ENCODE results near the gene WNT4. TPM values are rescaled to one million over a fixed set of nuclear protein-coding genes. Genes with fewer than 3 reads are reported as not detected.

The WNT4 gene
- total and polyA plus RNA-seq, 2 donors (not counting 1 experiment from before 2014, with no cell fraction given): not detected

DNA sequence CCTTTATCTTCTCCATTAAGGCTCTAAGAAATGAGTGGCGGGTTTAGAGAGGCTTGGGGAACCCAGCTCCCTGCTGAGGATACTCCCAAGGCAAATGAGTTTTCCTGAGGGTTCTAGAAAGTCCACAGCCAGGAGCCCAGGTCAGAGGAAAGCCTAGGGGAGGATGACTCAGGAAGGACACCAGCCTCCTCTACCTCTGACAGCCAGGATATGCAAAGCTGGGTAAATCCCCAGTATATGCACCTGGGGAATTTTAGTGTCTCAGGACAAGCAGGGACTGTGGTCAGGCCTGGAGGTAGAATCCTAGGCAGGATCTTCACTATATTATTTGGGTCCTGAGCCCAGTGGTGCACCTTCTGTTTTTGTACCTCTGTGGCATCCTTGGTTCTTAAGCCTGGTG lies 23.5 kb upstream of the WNT4 start:
- intact Hi-C loops (cut with micrococcal nuclease): no loop called here
- Mint-ChIP-seq H3K27me3 (no peaks in the 10 kb centered on the region), H3K27ac (no peak overlapping the region), H3K4me1 (peaks cover 7% of the 10 kb centered on the region), H3K4me3 (no peak overlapping the region), H3K9me3 (ENCODE audit: insufficient read depth) (no peaks in the 10 kb centered on the region)
- no CpG with 5 or more reads among the region's 1 CpG for WGBS (ENCODE audit: insufficient coverage)
- H3K4me2 ChIP-seq (replicated peaks; ENCODE audit: low read depth, low read length, poor library complexity, severe bottlenecking): no peak overlapping the region
- H3K36me3 ChIP-seq (replicated peaks in 1 of 2; ENCODE audit: control extremely low read depth in 1 of 2, control insufficient read depth in 1 of 2, extremely low read depth in 1 of 2, insufficient read depth in 2 of 2, low read length in 1 of 2): no peaks in the 10 kb centered on the region
- no peak overlapping the region for H3K9ac ChIP-seq (ENCODE audit: low read length)
- no peaks in the 10 kb centered on the region for H3K79me2 ChIP-seq (ENCODE audit: control insufficient read depth, insufficient read depth, low read length)
- ChIA-PET CTCF (no interaction called here), POLR2A (no interaction called here)
- no peak overlapping the region for H3K27ac ChIP-seq (ENCODE audit: low read length in 2 of 2)
- no peak for TF ChIP-seq EZH2 (IDR thresholded peaks at IDR 0.05; ENCODE audit: borderline replicate concordance, insufficient read depth, low read depth, low read length, poor library complexity, severe bottlenecking)
- TF ChIP-seq, protein P1, sequence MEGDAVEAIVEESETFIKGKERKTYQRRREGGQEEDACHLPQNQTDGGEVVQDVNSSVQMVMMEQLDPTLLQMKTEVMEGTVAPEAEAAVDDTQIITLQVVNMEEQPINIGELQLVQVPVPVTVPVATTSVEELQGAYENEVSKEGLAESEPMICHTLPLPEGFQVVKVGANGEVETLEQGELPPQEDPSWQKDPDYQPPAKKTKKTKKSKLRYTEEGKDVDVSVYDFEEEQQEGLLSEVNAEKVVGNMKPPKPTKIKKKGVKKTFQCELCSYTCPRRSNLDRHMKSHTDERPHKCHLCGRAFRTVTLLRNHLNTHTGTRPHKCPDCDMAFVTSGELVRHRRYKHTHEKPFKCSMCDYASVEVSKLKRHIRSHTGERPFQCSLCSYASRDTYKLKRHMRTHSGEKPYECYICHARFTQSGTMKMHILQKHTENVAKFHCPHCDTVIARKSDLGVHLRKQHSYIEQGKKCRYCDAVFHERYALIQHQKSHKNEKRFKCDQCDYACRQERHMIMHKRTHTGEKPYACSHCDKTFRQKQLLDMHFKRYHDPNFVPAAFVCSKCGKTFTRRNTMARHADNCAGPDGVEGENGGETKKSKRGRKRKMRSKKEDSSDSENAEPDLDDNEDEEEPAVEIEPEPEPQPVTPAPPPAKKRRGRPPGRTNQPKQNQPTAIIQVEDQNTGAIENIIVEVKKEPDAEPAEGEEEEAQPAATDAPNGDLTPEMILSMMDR (IDR thresholded peaks at IDR 0.05): no peak
- no peaks in the 10 kb centered on the region for H3K9me3 ChIP-seq (ENCODE audit: control extremely low read depth in 1 of 3, control insufficient read depth in 2 of 3, insufficient read depth in 1 of 3, low read length in 2 of 3)
- H4K20me1 ChIP-seq (ENCODE audit: control insufficient read depth, insufficient read depth, low read length, poor library complexity, severe bottlenecking): no peaks in the 10 kb centered on the region
- no peak overlapping the region for H3K4me3 ChIP-seq (ENCODE audit: control extremely low read depth in 1 of 5, extremely low read depth in 1 of 5, insufficient read depth in 1 of 5, low read depth in 2 of 5, low read length in 4 of 5)
- no peak for ATAC-seq (ENCODE audit: low read depth)
- no peaks in the 10 kb centered on the region for H3K4me1 ChIP-seq (ENCODE audit: control insufficient read depth in 2 of 2, insufficient read depth in 2 of 2, low read length in 2 of 2)
- H3K27me3 ChIP-seq (replicated peaks in 1 of 4; ENCODE audit: control extremely low read depth in 1 of 4, control insufficient read depth in 3 of 4, insufficient read depth in 4 of 4, low read length in 3 of 4): peaks cover 0 to 2% (median 0%) of the 10 kb centered on the region in 4 experiments
- H2AFZ ChIP-seq (ENCODE audit: insufficient read depth, low read depth, low read length, poor library complexity, severe bottlenecking): no peak overlapping the region
- DNase-seq: no peak

DNA sequence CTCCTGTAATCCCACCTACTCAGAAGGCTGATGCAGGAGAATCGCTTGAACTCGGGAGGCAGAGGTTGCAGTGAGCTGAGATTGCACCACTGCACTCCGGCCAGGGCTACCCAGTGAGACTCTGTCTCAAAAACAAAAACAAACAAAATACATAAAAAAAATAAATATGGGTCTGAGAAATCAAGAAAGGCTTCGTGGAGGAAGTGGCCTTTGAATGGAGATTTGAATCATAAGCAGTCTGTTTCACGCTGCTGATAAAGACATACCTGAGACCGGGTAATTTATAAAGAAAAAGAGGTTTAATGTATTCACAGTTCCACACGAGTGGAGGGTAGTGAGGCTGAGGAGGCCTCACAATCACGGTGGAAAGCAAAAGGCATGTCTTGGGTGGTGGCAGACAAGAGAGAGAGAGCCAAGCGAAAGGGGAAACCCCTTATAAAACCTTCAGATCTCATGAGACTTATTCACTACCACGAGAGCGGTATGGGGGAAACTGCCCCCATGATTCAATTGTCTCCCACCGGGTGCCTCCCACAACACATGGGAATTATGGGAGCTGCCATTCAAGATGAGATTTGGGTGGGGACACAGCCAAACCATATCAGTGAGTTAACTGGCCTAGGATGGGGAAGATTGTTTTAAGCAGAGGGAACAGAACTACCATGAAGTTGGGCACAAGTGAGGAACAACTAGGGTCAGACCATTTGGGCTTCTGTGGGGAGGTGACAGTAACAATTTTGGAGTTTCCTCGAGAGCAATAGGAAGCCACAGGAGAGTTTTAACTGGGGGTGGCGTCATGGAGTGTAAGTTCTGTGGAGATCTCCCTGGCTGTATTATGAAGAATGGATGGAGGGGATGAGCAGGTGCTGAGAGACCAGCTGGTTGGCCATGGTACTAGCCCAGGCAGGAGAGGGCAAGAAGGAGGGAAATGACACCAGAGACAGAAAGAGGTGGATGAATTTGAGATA lies 22.2 kb upstream of the WNT4 start:
- intact Hi-C loops (cut with micrococcal nuclease): no loop called here
- Histone ChIP-seq H3K36me3 (replicated peaks in 1 of 2; ENCODE audit: control extremely low read depth in 1 of 2, control insufficient read depth in 1 of 2, extremely low read depth in 1 of 2, insufficient read depth in 2 of 2, low read length in 1 of 2) (no peaks in the 10 kb centered on the region), H3K27me3 (replicated peaks in 1 of 4; ENCODE audit: control extremely low read depth in 1 of 4, control insufficient read depth in 3 of 4, insufficient read depth in 4 of 4, low read length in 3 of 4) (peaks cover 0 to 2% (median 0%) of the 10 kb centered on the region in 4 experiments), H3K9ac (ENCODE audit: low read length) (no peak overlapping the region), H4K20me1 (ENCODE audit: control insufficient read depth, insufficient read depth, low read length, poor library complexity, severe bottlenecking) (no peaks in the 10 kb centered on the region), H3K4me3 (ENCODE audit: control extremely low read depth in 1 of 5, extremely low read depth in 1 of 5, insufficient read depth in 1 of 5, low read depth in 2 of 5, low read length in 4 of 5) (no peak overlapping the region), H3K4me1 (ENCODE audit: control insufficient read depth in 2 of 2, insufficient read depth in 2 of 2, low read length in 2 of 2) (no peaks in the 10 kb centered on the region), H3K9me3 (ENCODE audit: control extremely low read depth in 1 of 3, control insufficient read depth in 2 of 3, insufficient read depth in 1 of 3, low read length in 2 of 3) (no peaks in the 10 kb centered on the region), H3K79me2 (ENCODE audit: control insufficient read depth, insufficient read depth, low read length) (no peaks in the 10 kb centered on the region), H2AFZ (ENCODE audit: insufficient read depth, low read depth, low read length, poor library complexity, severe bottlenecking) (no peak overlapping the region), H3K4me2 (replicated peaks; ENCODE audit: low read depth, low read length, poor library complexity, severe bottlenecking) (no peak overlapping the region), H3K27ac (ENCODE audit: low read length in 2 of 2) (no peak overlapping the region)
- Mint-ChIP-seq H3K27me3 (peaks cover 3% of the 10 kb centered on the region), H3K4me1 (peaks cover 7% of the 10 kb centered on the region), H3K27ac (no peak overlapping the region), H3K9me3 (ENCODE audit: insufficient read depth) (no peaks in the 10 kb centered on the region), H3K4me3 (no peak overlapping the region)
- POLR2A ChIA-PET: no interaction called here
- CTCF ChIA-PET: no interaction called here
- TF ChIP-seq EZH2 (IDR thresholded peaks at IDR 0.05; ENCODE audit: borderline replicate concordance, insufficient read depth, low read depth, low read length, poor library complexity, severe bottlenecking): no peak
- TF ChIP-seq, protein P1 (IDR thresholded peaks at IDR 0.05): no peak
- DNase-seq (no peak), ATAC-seq (ENCODE audit: low read depth) (no peak)
- WGBS (ENCODE audit: insufficient coverage): 45% methylated on average over 4 of the region's 14 CpGs
